ENCODE measurements around the gene SPATA6.

SPATA6 gene

GRCh38 chr1:48415050-48415449 lies 57.0 kb downstream of the SPATA6 start:
- WGBS, result 95% methylated on average over 4 of the region's 4 CpGs
- no peak for DNase-seq
- Histone ChIP-seq H4K8ac (ENCODE audit: low read length) (no peak overlapping the region), H3K36me3 (ENCODE audit: control insufficient read depth in 1 of 2, insufficient read depth in 2 of 2, low read depth in 1 of 2, low read length in 2 of 2) (peaks cover 0 to 3% of the 10 kb centered on the region in 2 experiments), H3K4me2 (ENCODE audit: low read length, poor library complexity, severe bottlenecking) (no peak overlapping the region), H2AFZ (ENCODE audit: low read depth, low read length) (no peak overlapping the region), H3K4ac (ENCODE audit: low read depth in 1 of 2, low read length in 2 of 2) (no peak overlapping the region), H3K9me3 (ENCODE audit: control insufficient read depth, low read length) (no peaks in the 10 kb centered on the region), H3K4me1 (ENCODE audit: control insufficient read depth, insufficient read depth, low read depth, low read length) (no peaks in the 10 kb centered on the region), H2BK15ac (ENCODE audit: low read depth, poor library complexity, severe bottlenecking) (no peak overlapping the region), H3K27ac (ENCODE audit: low read length, poor library complexity, severe bottlenecking) (no peak overlapping the region), H3K27me3 (ENCODE audit: control insufficient read depth in 1 of 2, insufficient read depth in 1 of 2, low read length in 2 of 2) (no peaks in the 10 kb centered on the region), H3K79me1 (replicated peaks; ENCODE audit: low read length, poor library complexity, severe bottlenecking) (no peaks in the 10 kb centered on the region), H2AK5ac (ENCODE audit: low read length, severe bottlenecking) (no peak overlapping the region), H2BK12ac (ENCODE audit: low read length in 2 of 2) (no peak overlapping the region), H2BK5ac (ENCODE audit: low read depth, low read length, poor library complexity, severe bottlenecking) (no peak overlapping the region), H2BK120ac (ENCODE audit: low read depth, low read length) (no peak overlapping the region), H4K91ac (ENCODE audit: low read length) (no peak overlapping the region), H3K18ac (ENCODE audit: low read depth in 1 of 2, low read length in 2 of 2) (no peak overlapping the region), H3K4me3 (ENCODE audit: insufficient read depth in 1 of 2, low read depth in 1 of 2, low read length in 2 of 2) (no peak overlapping the region), H3K9ac (ENCODE audit: low read length) (no peak overlapping the region), H3K14ac (ENCODE audit: low read length in 2 of 2) (no peak overlapping the region), H3K23ac (ENCODE audit: low read length in 2 of 2) (no peak overlapping the region)

GRCh38 chr1:48414264-48414663 lies 57.7 kb downstream of the SPATA6 start:
- Histone ChIP-seq H2AFZ (ENCODE audit: low read depth, low read length) (no peak overlapping the region), H4K91ac (ENCODE audit: low read length) (no peak overlapping the region), H3K27me3 (ENCODE audit: control insufficient read depth in 1 of 2, insufficient read depth in 1 of 2, low read length in 2 of 2) (no peaks in the 10 kb centered on the region), H3K79me1 (replicated peaks; ENCODE audit: low read length, poor library complexity, severe bottlenecking) (no peaks in the 10 kb centered on the region), H3K4ac (ENCODE audit: low read depth in 1 of 2, low read length in 2 of 2) (no peak overlapping the region), H2BK15ac (ENCODE audit: low read depth, poor library complexity, severe bottlenecking) (no peak overlapping the region), H3K23ac (ENCODE audit: low read length in 2 of 2) (no peak overlapping the region), H2BK5ac (ENCODE audit: low read depth, low read length, poor library complexity, severe bottlenecking) (no peak overlapping the region), H3K18ac (ENCODE audit: low read depth in 1 of 2, low read length in 2 of 2) (no peak overlapping the region), H3K4me3 (ENCODE audit: insufficient read depth in 1 of 2, low read depth in 1 of 2, low read length in 2 of 2) (no peak overlapping the region), H3K14ac (ENCODE audit: low read length in 2 of 2) (no peak overlapping the region), H2BK120ac (ENCODE audit: low read depth, low read length) (no peak overlapping the region), H2BK12ac (ENCODE audit: low read length in 2 of 2) (no peak overlapping the region), H3K4me1 (ENCODE audit: control insufficient read depth, insufficient read depth, low read depth, low read length) (no peaks in the 10 kb centered on the region), H3K9me3 (ENCODE audit: control insufficient read depth, low read length) (no peaks in the 10 kb centered on the region), H3K9ac (ENCODE audit: low read length) (no peak overlapping the region), H2AK5ac (ENCODE audit: low read length, severe bottlenecking) (no peak overlapping the region), H3K27ac (ENCODE audit: low read length, poor library complexity, severe bottlenecking) (no peak overlapping the region), H4K8ac (ENCODE audit: low read length) (no peak overlapping the region), H3K36me3 (ENCODE audit: control insufficient read depth in 1 of 2, insufficient read depth in 2 of 2, low read depth in 1 of 2, low read length in 2 of 2) (peaks cover 0 to 3% of the 10 kb centered on the region in 2 experiments), H3K4me2 (ENCODE audit: low read length, poor library complexity, severe bottlenecking) (no peak overlapping the region)
- 80% methylated on average over 2 of the region's 2 CpGs for WGBS
- no peak for DNase-seq

- Histone ChIP-seq H4K8ac (ENCODE audit: low read length) (no peak overlapping the region), H3K9ac (ENCODE audit: low read length) (no peak overlapping the region), H3K27me3 (ENCODE audit: control insufficient read depth in 1 of 2, insufficient read depth in 1 of 2, low read length in 2 of 2) (no peaks in the 10 kb centered on the region), H3K79me1 (replicated peaks; ENCODE audit: low read length, poor library complexity, severe bottlenecking) (no peaks in the 10 kb centered on the region), H2AK5ac (ENCODE audit: low read length, severe bottlenecking) (no peak overlapping the region), H3K4me3 (ENCODE audit: insufficient read depth in 1 of 2, low read depth in 1 of 2, low read length in 2 of 2) (no peak overlapping the region), H3K4ac (ENCODE audit: low read depth in 1 of 2, low read length in 2 of 2) (no peak overlapping the region), H3K14ac (ENCODE audit: low read length in 2 of 2) (no peak overlapping the region), H3K18ac (ENCODE audit: low read depth in 1 of 2, low read length in 2 of 2) (no peak overlapping the region), H2BK5ac (ENCODE audit: low read depth, low read length, poor library complexity, severe bottlenecking) (no peak overlapping the region), H3K4me2 (ENCODE audit: low read length, poor library complexity, severe bottlenecking) (no peak overlapping the region), H2BK120ac (ENCODE audit: low read depth, low read length) (no peak overlapping the region), H3K4me1 (ENCODE audit: control insufficient read depth, insufficient read depth, low read depth, low read length) (no peaks in the 10 kb centered on the region), H2BK15ac (ENCODE audit: low read depth, poor library complexity, severe bottlenecking) (no peak overlapping the region), H3K36me3 (ENCODE audit: control insufficient read depth in 1 of 2, insufficient read depth in 2 of 2, low read depth in 1 of 2, low read length in 2 of 2) (peaks cover 0 to 11% of the 10 kb centered on the region in 2 experiments), H3K23ac (ENCODE audit: low read length in 2 of 2) (no peak overlapping the region), H3K27ac (ENCODE audit: low read length, poor library complexity, severe bottlenecking) (no peak overlapping the region), H4K91ac (ENCODE audit: low read length) (no peak overlapping the region), H2BK12ac (ENCODE audit: low read length in 2 of 2) (no peak overlapping the region), H3K9me3 (ENCODE audit: control insufficient read depth, low read length) (no peaks in the 10 kb centered on the region), H2AFZ (ENCODE audit: low read depth, low read length) (no peak overlapping the region)
- 98% methylated on average over 2 of the region's 2 CpGs for WGBS
- no peak for DNase-seq
Measured at GRCh38 chr1:48405940-48406339, 66.1 kb downstream of the SPATA6 start.

GRCh38 chr1:48405400-48405799 lies 66.6 kb downstream of the SPATA6 start:
- Histone ChIP-seq H3K9ac (ENCODE audit: low read length) (no peak overlapping the region), H3K27ac (ENCODE audit: low read length, poor library complexity, severe bottlenecking) (no peak overlapping the region), H4K8ac (ENCODE audit: low read length) (no peak overlapping the region), H3K4me2 (ENCODE audit: low read length, poor library complexity, severe bottlenecking) (no peak overlapping the region), H3K9me3 (ENCODE audit: control insufficient read depth, low read length) (no peaks in the 10 kb centered on the region), H2BK5ac (ENCODE audit: low read depth, low read length, poor library complexity, severe bottlenecking) (no peak overlapping the region), H3K4me3 (ENCODE audit: insufficient read depth in 1 of 2, low read depth in 1 of 2, low read length in 2 of 2) (no peak overlapping the region), H4K91ac (ENCODE audit: low read length) (no peak overlapping the region), H3K23ac (ENCODE audit: low read length in 2 of 2) (no peak overlapping the region), H3K79me1 (replicated peaks; ENCODE audit: low read length, poor library complexity, severe bottlenecking) (no peaks in the 10 kb centered on the region), H3K27me3 (ENCODE audit: control insufficient read depth in 1 of 2, insufficient read depth in 1 of 2, low read length in 2 of 2) (no peaks in the 10 kb centered on the region), H3K4me1 (ENCODE audit: control insufficient read depth, insufficient read depth, low read depth, low read length) (no peaks in the 10 kb centered on the region), H2BK120ac (ENCODE audit: low read depth, low read length) (no peak overlapping the region), H3K14ac (ENCODE audit: low read length in 2 of 2) (no peak overlapping the region), H3K36me3 (ENCODE audit: control insufficient read depth in 1 of 2, insufficient read depth in 2 of 2, low read depth in 1 of 2, low read length in 2 of 2) (peaks cover 0 to 14% of the 10 kb centered on the region in 2 experiments), H2BK15ac (ENCODE audit: low read depth, poor library complexity, severe bottlenecking) (no peak overlapping the region), H2BK12ac (ENCODE audit: low read length in 2 of 2) (no peak overlapping the region), H3K18ac (ENCODE audit: low read depth in 1 of 2, low read length in 2 of 2) (no peak overlapping the region), H3K4ac (ENCODE audit: low read depth in 1 of 2, low read length in 2 of 2) (no peak overlapping the region), H2AFZ (ENCODE audit: low read depth, low read length) (no peak overlapping the region), H2AK5ac (ENCODE audit: low read length, severe bottlenecking) (no peak overlapping the region)
- DNase-seq, result no peak
- WGBS, result 83% methylated on average over 1 of the region's 1 CpG

All from mesenchymal stem cell (in vitro differentiated cells and primary cell).